Retina (tissue), 1 donor: ENCODE measurements around the gene INIP.

Experiments used
- DNase-seq: peaks from one replicate; pipeline ENCODE4 v3.0.0-alpha.2; 2016

The INIP gene

GRCh38 chr9:112717661-112718331 is at the start of gene INIP:
TSS of gene INIP (minus strand) at chr9:112718117. CDS start at chr9:112716485, 1,632 bp downstream.
- peak; percentile 96 for DNase-seq

- no peak for DNase-seq
These were observed 47.4 kb upstream of the INIP start for GRCh38 chr9:112765281-112765680.

- no peak for DNase-seq
These were observed 46.9 kb upstream of the INIP start for GRCh38 chr9:112764837-112765236.

GRCh38 chr9:112764344-112764743 is 46.4 kb upstream of the INIP start:
- DNase-seq, result no peak

- DNase-seq, result no peak
These were observed 45.0 kb upstream of the INIP start for GRCh38 chr9:112762726-112763518.

- no peak for DNase-seq
These were observed 44.2 kb upstream of the INIP start for GRCh38 chr9:112761912-112762655.

GRCh38 chr9:112760821-112761220 is 42.9 kb upstream of the INIP start:
- DNase-seq, result no peak

GRCh38 chr9:112757940-112758339 is 40.0 kb upstream of the INIP start:
- DNase-seq, result no peak

- no peak for DNase-seq
These were observed 39.5 kb upstream of the INIP start for GRCh38 chr9:112757282-112757883.

- no peak for DNase-seq
These were observed 37.8 kb upstream of the INIP start for GRCh38 chr9:112755675-112756074.

GRCh38 chr9:112755016-112755427 is 37.1 kb upstream of the INIP start:
- DNase-seq, result no peak

GRCh38 chr9:112754578-112754977 is 36.7 kb upstream of the INIP start:
- no peak for DNase-seq

- DNase-seq, result no peak
These were observed 35.8 kb upstream of the INIP start for GRCh38 chr9:112753725-112754124.

GRCh38 chr9:112752334-112753125 is 34.6 kb upstream of the INIP start:
- DNase-seq, result no peak

GRCh38 chr9:112751056-112751795 is 33.3 kb upstream of the INIP start:
- peak; percentile 87 for DNase-seq

GRCh38 chr9:112750764-112751055 is 32.8 kb upstream of the INIP start:
- no peak for DNase-seq

GRCh38 chr9:112750016-112750763 is 32.3 kb upstream of the INIP start, which contains the start of gene SNX30:
TSS of gene SNX30 (plus strand) at chr9:112750760. CDS start at chr9:112751002, 242 bp downstream.
- peak; percentile 93 for DNase-seq

- no peak for DNase-seq
These were observed 29.2 kb upstream of the INIP start for GRCh38 chr9:112747094-112747493.

- DNase-seq, result no peak
These were observed 26.3 kb upstream of the INIP start for GRCh38 chr9:112744177-112744576.

- DNase-seq, result no peak
These were observed 25.4 kb upstream of the INIP start for GRCh38 chr9:112743216-112743836.
